Lower leg skin (tissue), 4 donors: ENCODE results near the gene FAM234A. TPM values are rescaled to one million over a fixed set of nuclear protein-coding genes. Genes with fewer than 3 reads are reported as not detected.
"Not testable (repeated sequence)": the region's sequence is repeated elsewhere in the genome, so short reads cannot be mapped to it uniquely, and the experiment has no call there.

Experiments used
- DNase-seq, 2 donors: peaks; one replicate each; pipeline ENCODE4 v3.0.0-alpha.2; 2019; ENCODE audit warnings: low spot score in 2 of 2
- H3K4me3 ChIP-seq: fragments of 200-600 bp; sonication (generic); 2 replicates; pipeline ENCODE4 v1.5.1; 2017; ENCODE audit warnings: mild to moderate bottlenecking, low read depth; ENCODE audit not compliant: poor library complexity, severe bottlenecking
- POLR2A ChIP-seq, 2 donors: fragments of 450-650 bp; IDR thresholded peaks; one replicate each; pipeline ENCODE4 v1.6.1; 2016 to 2017; ENCODE audit warnings: antibody characterized with exemption in 2 of 2, mild to moderate bottlenecking in 1 of 2, moderate library complexity in 1 of 2
- WGBS, 2 donors: methylation state at CpG; one replicate each; pipeline ENCODE4 v1.1.5; 2018; 5-methylcytosine and 5-hydroxymethylcytosine counted together
- intact Hi-C: fragments of 100-400 bp; cut with DNase I; formaldehyde crosslinking; loops from one replicate; pipeline ENCODE4 v1.15.0; 2023; ENCODE audit warnings: low total_unique reads
- total RNA-seq, 4 donors: library from RNA; depleted of rRNA; stranded (reverse); fragments of >200 nt; gene quantifications; one replicate each; pipeline ENCODE4 v1.1.0, GENCODE V29; 2016
- TF ChIP-seq, protein P1 (sequence below), 3 donors: fragments of 450-650 bp; IDR thresholded peaks; one replicate each; pipeline ENCODE4 v1.5.1; 2016; ENCODE audit warnings: antibody characterized with exemption in 3 of 3, mild to moderate bottlenecking in 3 of 3, moderate library complexity in 2 of 3

FAM234A gene
- total RNA-seq, 4 donors from 2014 or later = 61.4 to 123 (median 110) TPM

GRCh38 chr16:252366-253337, 18.0 kb downstream of the FAM234A start:
- H3K4me3 ChIP-seq = no peak overlapping the region
- DNase-seq = no peak
- TF ChIP-seq, protein P1, sequence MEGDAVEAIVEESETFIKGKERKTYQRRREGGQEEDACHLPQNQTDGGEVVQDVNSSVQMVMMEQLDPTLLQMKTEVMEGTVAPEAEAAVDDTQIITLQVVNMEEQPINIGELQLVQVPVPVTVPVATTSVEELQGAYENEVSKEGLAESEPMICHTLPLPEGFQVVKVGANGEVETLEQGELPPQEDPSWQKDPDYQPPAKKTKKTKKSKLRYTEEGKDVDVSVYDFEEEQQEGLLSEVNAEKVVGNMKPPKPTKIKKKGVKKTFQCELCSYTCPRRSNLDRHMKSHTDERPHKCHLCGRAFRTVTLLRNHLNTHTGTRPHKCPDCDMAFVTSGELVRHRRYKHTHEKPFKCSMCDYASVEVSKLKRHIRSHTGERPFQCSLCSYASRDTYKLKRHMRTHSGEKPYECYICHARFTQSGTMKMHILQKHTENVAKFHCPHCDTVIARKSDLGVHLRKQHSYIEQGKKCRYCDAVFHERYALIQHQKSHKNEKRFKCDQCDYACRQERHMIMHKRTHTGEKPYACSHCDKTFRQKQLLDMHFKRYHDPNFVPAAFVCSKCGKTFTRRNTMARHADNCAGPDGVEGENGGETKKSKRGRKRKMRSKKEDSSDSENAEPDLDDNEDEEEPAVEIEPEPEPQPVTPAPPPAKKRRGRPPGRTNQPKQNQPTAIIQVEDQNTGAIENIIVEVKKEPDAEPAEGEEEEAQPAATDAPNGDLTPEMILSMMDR (IDR thresholded peaks at IDR 0.05) = no peak
- no peak for TF ChIP-seq POLR2A (IDR thresholded peaks at IDR 0.05)
- intact Hi-C loops = no loop called here
- 78 to 83% methylated on average over 30 of the region's 30 CpGs for WGBS, 2 donors

GRCh38 chr16:253833-254232, 19.2 kb downstream of the FAM234A start:
- intact Hi-C loops = no loop called here
- WGBS, 2 donors = 89 to 92% methylated on average over 6 of the region's 6 CpGs
- no peak overlapping the region for H3K4me3 ChIP-seq
- no peak for TF ChIP-seq POLR2A (IDR thresholded peaks at IDR 0.05)
- TF ChIP-seq, protein P1 (IDR thresholded peaks at IDR 0.05) = no peak
- DNase-seq = no peak

DNA sequence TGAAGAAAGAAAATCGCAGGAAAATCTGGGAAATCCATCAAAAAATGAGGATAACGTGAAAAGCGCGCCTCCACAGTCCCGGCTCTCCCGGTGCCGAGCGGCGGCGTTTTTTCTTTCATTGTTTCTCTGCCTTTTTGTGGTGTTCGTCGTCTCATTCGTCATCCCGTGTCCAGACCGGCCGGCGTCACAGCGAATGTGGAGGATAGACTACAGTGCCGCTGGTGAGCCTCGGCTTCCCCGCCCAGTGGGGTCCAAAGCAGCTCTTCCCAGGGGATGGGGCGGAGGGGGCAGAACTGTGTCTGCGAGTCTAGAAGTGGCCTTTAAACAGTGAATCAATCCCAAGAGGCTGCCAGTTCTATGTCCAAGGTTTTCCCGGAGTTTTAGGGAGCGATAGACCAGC, 19.8 kb downstream of the FAM234A start:
- intact Hi-C loops = no loop called here
- 97% methylated on average over 25 of the region's 25 CpGs for whole genome bisulfite sequencing, 2 donors
- no peak for DNase-seq
- no peak overlapping the region for H3K4me3 ChIP-seq
- TF ChIP-seq, protein P1 (IDR thresholded peaks at IDR 0.05) = no peak
- no peak for TF ChIP-seq POLR2A (IDR thresholded peaks at IDR 0.05)

DNA sequence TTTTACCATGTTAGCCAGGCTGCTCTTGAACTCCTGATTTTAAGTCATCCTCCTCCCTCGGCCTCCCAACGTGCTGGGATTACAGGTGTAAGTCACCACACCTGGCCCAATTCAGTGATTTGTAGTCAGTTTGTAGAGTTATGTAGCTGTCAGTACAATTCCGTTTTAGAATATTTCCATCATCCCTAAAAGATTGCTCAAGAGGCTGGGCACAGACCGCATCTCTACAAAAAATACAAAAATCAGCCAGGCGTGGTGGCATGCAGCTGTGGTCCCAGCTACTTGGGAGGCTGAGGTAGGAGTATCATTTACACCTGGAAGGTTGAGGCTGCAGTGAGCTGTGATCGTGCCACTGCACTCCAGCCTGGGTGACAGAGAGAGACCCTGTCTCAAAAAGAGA, 20.6 kb downstream of the FAM234A start:
- intact Hi-C loops = no loop called here
- TF ChIP-seq POLR2A (IDR thresholded peaks at IDR 0.05) = no peak
- TF ChIP-seq, protein P1 (IDR thresholded peaks at IDR 0.05) = no peak
- no peak for DNase-seq
- no peak overlapping the region for H3K4me3 ChIP-seq
- 93 to 94% methylated on average over 6 of the region's 6 CpGs for WGBS, 2 donors

DNA sequence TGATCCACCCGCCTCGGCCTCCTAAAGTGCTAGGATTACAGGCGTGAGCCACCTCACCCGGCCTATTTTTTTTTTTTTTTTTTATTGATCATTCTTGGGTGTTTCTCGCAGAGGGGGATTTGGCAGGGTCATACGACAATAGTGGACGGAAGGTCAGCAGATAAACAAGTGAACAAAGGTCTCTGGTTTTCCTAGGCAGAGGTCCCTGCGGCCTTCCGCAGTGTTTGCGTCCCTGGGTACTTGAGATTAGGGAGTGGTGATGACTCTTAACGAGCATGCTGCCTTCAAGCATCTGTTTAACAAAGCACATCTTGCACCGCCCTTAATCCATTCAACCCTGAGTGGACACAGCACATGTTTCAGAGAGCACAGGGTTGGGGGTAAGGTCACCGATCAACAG, 23.5 kb downstream of the FAM234A start:
- DNase-seq, H3K4me3 ChIP-seq, intact Hi-C loops: not testable (repeated sequence)
- 94% methylated on average over 13 of the region's 13 CpGs for WGBS, 2 donors

DNA sequence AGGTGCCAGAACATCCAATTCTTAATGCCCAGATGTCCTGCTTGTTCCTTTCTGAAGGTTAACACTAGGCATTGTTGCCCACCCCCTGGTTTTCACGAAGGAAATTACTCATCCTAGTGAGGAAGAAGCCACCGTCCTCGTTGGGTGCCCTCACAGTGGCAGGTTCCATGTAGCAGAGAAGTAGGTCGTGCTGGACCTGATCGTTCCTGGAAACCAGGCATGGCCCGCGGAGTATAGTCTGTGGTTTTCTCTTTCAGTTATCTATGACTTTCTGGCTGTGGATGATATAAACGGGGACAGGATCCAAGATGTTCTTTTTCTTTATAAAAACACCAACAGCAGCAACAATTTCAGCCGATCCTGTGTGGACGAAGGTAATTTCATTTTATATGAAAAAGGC, 24.6 kb downstream of the FAM234A start:
- H3K4me3 ChIP-seq = no peak overlapping the region
- intact Hi-C loops = no loop called here
- 87 to 90% methylated on average over 10 of the region's 10 CpGs for WGBS, 2 donors
- no peak for DNase-seq
- TF ChIP-seq, protein P1 (IDR thresholded peaks at IDR 0.05) = no peak
- no peak for TF ChIP-seq POLR2A (IDR thresholded peaks at IDR 0.05)
